ENCODE results near the gene CRELD1.

DNA sequence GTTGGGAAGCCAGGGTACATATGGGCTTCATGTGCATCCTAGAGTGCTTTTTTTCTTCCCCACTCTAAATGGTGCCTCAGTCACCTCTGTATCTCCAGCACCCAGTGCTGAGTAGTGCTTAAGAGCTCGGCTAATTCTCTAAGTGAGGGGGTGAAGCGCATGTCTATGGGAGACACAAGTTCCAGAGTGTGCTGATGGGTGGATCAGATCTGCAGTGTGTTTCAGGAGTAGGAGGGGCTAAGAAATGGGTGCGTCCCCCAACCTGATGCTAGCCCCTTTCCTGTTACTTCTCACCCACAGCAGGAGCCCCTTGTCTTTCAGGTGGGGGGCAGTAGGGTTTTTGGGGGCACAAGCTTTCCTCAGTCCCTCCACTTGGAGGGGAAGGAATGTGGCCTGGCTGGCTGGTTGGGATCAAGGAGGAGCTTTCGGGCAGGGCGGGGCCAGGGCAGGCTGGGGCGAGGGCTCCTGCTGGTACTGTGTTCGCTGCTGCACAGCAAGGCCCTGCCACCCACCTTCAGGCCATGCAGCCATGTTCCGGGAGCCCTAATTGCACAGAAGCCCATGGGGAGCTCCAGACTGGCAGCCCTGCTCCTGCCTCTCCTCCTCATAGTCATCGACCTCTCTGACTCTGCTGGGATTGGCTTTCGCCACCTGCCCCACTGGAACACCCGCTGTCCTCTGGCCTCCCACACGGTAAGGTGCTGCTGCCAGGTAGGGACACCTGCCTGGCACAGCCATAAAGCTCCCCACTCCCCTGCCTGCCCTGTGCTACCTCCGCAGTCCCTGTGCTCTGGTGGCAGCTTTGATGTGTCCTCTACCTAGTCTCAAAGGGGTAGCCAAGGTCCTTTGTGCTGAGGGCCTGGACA lies 31.0 kb upstream of the CRELD1 start, which contains the start of gene IL17RE:
- TF ChIP-seq, protein P1, sequence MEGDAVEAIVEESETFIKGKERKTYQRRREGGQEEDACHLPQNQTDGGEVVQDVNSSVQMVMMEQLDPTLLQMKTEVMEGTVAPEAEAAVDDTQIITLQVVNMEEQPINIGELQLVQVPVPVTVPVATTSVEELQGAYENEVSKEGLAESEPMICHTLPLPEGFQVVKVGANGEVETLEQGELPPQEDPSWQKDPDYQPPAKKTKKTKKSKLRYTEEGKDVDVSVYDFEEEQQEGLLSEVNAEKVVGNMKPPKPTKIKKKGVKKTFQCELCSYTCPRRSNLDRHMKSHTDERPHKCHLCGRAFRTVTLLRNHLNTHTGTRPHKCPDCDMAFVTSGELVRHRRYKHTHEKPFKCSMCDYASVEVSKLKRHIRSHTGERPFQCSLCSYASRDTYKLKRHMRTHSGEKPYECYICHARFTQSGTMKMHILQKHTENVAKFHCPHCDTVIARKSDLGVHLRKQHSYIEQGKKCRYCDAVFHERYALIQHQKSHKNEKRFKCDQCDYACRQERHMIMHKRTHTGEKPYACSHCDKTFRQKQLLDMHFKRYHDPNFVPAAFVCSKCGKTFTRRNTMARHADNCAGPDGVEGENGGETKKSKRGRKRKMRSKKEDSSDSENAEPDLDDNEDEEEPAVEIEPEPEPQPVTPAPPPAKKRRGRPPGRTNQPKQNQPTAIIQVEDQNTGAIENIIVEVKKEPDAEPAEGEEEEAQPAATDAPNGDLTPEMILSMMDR (IDR thresholded peaks at IDR 0.05; ENCODE audit: low read length), result no peak
- TF ChIP-seq EZH2 (IDR thresholded peaks at IDR 0.05; ENCODE audit: borderline replicate concordance, low read length), result no peak
